GM23248 (cell line): Measurements from ENCODE around the gene HUS1.

ENCODE experiments used
- EZH2 ChIP-seq: fragments of 200-600 bp; sonication (generic); IDR thresholded peaks from 2 replicates; pipeline ENCODE4 v1.6.1; 2018; ENCODE audit warnings: antibody characterized with exemption, mild to moderate bottlenecking; ENCODE audit not compliant: insufficient read depth, poor library complexity, severe bottlenecking
- EZH2phosphoT487 ChIP-seq: fragments of 200-600 bp; sonication (generic); IDR thresholded peaks from 2 replicates; pipeline ENCODE4 v1.6.1; 2018; ENCODE audit warnings: antibody characterized with exemption, moderate library complexity, mild to moderate bottlenecking, low read depth; ENCODE audit not compliant: insufficient read depth

- TF ChIP-seq EZH2 (no peak), EZH2phosphoT487 (no peak)
These were observed 34.7 kb downstream of the HUS1 start for GRCh38 chr7:47944536-47945260.
